ENCODE data around the gene OLIG1. TPM values are rescaled to one million over a fixed set of nuclear protein-coding genes. Genes with fewer than 3 reads are reported as not detected.

Gene OLIG1
- total RNA-seq, 4 donors from 2014 or later, result not detected

DNA sequence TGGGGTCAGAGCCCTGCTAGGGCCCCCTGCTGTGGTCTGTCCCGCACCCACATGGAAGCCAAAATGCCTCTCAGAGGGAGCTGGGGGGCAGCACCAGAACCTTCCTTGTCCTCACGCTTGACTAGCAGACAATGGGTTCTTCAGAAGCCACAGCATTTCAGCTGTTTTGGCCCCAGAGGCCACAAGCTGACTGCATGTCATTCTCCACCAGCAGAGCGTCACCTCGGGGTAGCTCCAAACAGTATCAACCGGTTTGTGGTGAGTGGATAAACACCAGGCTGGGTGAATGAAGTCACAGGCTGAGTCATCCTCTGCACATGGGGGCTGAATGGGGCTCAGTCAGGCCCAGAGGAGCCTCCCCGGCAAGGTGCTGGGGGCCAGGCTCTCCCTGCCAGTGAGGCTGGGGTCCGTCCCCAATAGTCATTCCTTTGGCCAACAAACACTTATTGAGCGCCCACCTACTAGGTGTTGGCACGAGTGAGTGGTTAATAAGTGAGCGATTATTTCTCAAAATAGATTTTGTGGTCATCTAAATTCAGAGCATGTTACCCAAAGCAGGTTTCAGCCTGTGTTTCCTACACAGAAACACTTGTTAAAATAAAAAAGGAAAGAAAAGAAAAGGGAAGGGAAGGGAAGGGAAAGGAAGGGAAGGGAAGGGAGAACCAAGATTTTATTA lies 9.1 kb downstream of the OLIG1 start:
- DNase-seq (ENCODE audit: extremely low spot score), result no peak
- no peaks in the 10 kb centered on the region for H3K9me3 ChIP-seq
- 64% methylated on average over 10 of the region's 10 CpGs for WGBS
- no peak for TF ChIP-seq POLR2AphosphoS5 (IDR thresholded peaks at IDR 0.05)
- no peak for TF ChIP-seq POLR2A (IDR thresholded peaks at IDR 0.05; ENCODE audit: low read depth)
- H3K4me1 ChIP-seq, result peaks cover 0 to 4% (median 0%) of the 10 kb centered on the region in 4 donors
- no peak overlapping the region for H3K27ac ChIP-seq (replicated peaks in 1 of 4)
- H3K36me3 ChIP-seq, result no peaks in the 10 kb centered on the region
- intact Hi-C loops (cut with DNase I), result no loop called here
- H3K27me3 ChIP-seq, result peaks cover 0 to 52% (median 2%) of the 10 kb centered on the region in 4 donors
- H3K4me3 ChIP-seq, result no peak overlapping the region

DNA sequence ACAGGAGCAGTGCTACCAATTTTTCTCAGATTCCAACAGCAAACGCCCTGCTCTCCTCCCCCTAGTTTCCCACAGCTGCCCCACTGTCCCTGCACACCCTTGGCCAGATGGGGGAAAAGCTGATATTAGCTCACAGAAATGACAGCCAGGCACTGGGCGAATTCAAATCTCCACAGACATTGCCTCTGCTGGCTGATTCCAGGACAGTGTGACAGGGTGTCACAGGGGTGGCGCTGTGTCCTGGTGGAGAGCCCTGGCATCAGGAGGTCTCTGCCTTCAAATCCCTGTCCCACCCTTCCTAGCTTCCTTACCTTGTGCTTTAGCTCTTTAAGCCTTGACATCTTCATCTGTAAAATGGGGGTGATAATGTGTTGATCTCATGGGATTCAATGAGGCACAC lies 10.4 kb downstream of the OLIG1 start:
- no peak overlapping the region for H3K4me3 ChIP-seq
- intact Hi-C loops (cut with DNase I), result no loop called here
- 82% methylated on average over 2 of the region's 3 CpGs for WGBS
- DNase-seq (ENCODE audit: extremely low spot score), result no peak
- H3K36me3 ChIP-seq, result no peaks in the 10 kb centered on the region
- no peak overlapping the region for H3K27ac ChIP-seq (replicated peaks in 1 of 4)
- peaks cover 0 to 40% (median 2%) of the 10 kb centered on the region in 4 donors for H3K27me3 ChIP-seq
- TF ChIP-seq POLR2AphosphoS5 (IDR thresholded peaks at IDR 0.05) (no peak), EP300 (IDR thresholded peaks at IDR 0.05) (no peak), POLR2A (IDR thresholded peaks at IDR 0.05; ENCODE audit: low read depth) (no peak)
- TF ChIP-seq, protein P1, sequence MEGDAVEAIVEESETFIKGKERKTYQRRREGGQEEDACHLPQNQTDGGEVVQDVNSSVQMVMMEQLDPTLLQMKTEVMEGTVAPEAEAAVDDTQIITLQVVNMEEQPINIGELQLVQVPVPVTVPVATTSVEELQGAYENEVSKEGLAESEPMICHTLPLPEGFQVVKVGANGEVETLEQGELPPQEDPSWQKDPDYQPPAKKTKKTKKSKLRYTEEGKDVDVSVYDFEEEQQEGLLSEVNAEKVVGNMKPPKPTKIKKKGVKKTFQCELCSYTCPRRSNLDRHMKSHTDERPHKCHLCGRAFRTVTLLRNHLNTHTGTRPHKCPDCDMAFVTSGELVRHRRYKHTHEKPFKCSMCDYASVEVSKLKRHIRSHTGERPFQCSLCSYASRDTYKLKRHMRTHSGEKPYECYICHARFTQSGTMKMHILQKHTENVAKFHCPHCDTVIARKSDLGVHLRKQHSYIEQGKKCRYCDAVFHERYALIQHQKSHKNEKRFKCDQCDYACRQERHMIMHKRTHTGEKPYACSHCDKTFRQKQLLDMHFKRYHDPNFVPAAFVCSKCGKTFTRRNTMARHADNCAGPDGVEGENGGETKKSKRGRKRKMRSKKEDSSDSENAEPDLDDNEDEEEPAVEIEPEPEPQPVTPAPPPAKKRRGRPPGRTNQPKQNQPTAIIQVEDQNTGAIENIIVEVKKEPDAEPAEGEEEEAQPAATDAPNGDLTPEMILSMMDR (IDR thresholded peaks at IDR 0.05), result no peak
- H3K4me1 ChIP-seq, result peaks cover 0 to 4% (median 0%) of the 10 kb centered on the region in 4 donors
- H3K9me3 ChIP-seq, result no peaks in the 10 kb centered on the region

DNA sequence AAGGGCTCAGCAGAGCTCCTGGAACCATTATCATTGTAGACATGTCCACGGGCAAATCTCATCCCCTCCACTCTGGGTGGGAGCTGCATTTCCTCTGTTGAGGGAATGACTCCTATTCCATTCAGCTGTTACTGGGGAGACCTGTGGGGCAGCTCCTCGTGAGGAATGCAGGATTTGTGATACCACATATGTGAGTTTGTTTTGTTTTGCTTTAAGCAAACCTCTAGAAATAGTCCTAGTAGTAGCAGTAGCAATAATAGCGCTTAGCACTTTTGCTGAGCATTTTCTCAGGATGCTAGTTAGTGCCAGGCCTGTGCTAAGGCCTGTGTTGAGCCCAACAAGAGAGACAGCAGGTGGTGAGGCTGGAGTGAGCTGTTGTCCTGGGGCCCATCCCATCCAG lies 10.8 kb downstream of the OLIG1 start:
- 69% methylated on average over 3 of the region's 3 CpGs for WGBS
- H3K9me3 ChIP-seq, result no peaks in the 10 kb centered on the region
- H3K27me3 ChIP-seq, result peaks cover 0 to 40% (median 2%) of the 10 kb centered on the region in 4 donors
- H3K4me1 ChIP-seq, result peaks cover 0 to 4% (median 0%) of the 10 kb centered on the region in 4 donors
- H3K27ac ChIP-seq (replicated peaks in 1 of 4), result no peak overlapping the region
- DNase-seq (ENCODE audit: extremely low spot score), result no peak
- no peak overlapping the region for H3K4me3 ChIP-seq
- intact Hi-C loops (cut with DNase I), result no loop called here
- H3K36me3 ChIP-seq, result no peaks in the 10 kb centered on the region
- TF ChIP-seq, protein P1 (IDR thresholded peaks at IDR 0.05), result no peak
- TF ChIP-seq POLR2A (IDR thresholded peaks at IDR 0.05; ENCODE audit: low read depth), result no peak

DNA sequence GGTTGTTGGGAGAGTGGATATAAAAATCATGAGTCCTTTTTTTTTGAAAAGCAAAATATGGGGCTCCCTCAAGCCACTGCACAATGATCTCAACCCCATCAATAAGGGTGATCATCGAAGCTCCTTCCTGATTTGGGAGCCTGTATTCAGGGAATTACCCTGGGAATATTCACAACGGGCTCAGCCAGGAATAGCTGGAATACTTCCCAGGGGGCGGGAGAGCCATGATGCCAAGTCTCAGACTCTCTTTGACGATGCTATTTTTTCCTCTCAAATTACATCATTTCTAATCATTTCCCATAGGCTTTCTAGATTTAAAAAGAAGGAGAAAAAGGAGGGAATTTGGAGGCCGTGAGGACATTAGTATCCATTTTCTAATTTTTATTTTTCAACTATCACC lies 18.4 kb downstream of the OLIG1 start:
- Histone ChIP-seq H3K4me3 (no peak overlapping the region), H3K36me3 (no peaks in the 10 kb centered on the region), H3K9me3 (no peaks in the 10 kb centered on the region), H3K27me3 (peaks cover 0 to 22% (median 0%) of the 10 kb centered on the region in 4 donors), H3K27ac (replicated peaks in 1 of 4) (no peak overlapping the region), H3K4me1 (peaks cover 0 to 5% (median 0%) of the 10 kb centered on the region in 4 donors)
- DNase-seq (ENCODE audit: extremely low spot score), result no peak
- TF ChIP-seq POLR2A (IDR thresholded peaks at IDR 0.05; ENCODE audit: low read depth), result no peak
- TF ChIP-seq POLR2AphosphoS5 (IDR thresholded peaks at IDR 0.05), result no peak
- TF ChIP-seq, protein P1 (IDR thresholded peaks at IDR 0.05), result no peak
- no peak for TF ChIP-seq EP300 (IDR thresholded peaks at IDR 0.05)
- intact Hi-C loops (cut with DNase I), result no loop called here
- WGBS, result 47% methylated on average over 5 of the region's 5 CpGs

DNA sequence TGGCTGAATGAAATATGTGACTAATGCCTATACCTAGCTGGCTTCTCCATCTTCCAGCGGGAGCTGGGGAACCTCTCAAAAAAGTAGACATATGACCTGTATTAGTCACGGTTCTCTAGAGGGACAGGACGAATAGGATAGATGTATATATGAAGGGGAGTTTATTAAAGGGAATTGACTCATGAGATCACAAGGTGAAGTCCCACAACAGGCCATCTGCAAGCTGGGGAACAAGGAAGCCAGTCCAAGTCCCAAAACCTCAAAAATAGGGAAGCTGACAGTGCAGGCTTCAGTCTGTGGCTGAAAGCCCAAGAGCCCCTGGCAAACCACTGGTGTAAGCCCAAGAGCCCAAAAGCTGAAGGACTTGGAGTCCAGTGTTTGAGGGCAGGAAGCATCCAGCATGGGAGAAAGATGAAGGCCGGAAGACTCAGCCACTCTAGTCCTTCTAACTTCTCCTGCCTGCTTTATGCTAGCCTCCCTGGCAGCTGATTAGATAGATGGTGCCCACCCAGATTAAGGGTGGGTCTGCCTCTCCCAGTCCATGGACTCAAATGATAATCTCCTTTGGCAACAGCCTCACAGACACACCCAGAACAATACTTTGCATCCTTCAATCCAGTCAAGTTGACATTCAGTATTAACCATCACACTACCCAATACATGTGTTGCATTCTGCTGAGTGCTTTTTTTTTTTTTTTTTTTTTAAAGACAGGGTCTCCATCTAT lies 19.6 kb downstream of the OLIG1 start:
- no peak overlapping the region for H3K27ac ChIP-seq (replicated peaks in 1 of 4)
- no peak for DNase-seq (ENCODE audit: extremely low spot score)
- intact Hi-C loops (cut with DNase I), result no loop called here
- TF ChIP-seq POLR2A (IDR thresholded peaks at IDR 0.05; ENCODE audit: low read depth), result no peak
- no peak for TF ChIP-seq EP300 (IDR thresholded peaks at IDR 0.05)
- TF ChIP-seq, protein P1 (IDR thresholded peaks at IDR 0.05), result no peak
- TF ChIP-seq POLR2AphosphoS5 (IDR thresholded peaks at IDR 0.05), result no peak
- peaks cover 0 to 5% (median 0%) of the 10 kb centered on the region in 4 donors for H3K4me1 ChIP-seq
- H3K4me3 ChIP-seq, result no peak overlapping the region
- no peaks in the 10 kb centered on the region for H3K36me3 ChIP-seq
- H3K9me3 ChIP-seq, result no peaks in the 10 kb centered on the region
- WGBS, result 68% methylated on average over 4 of the region's 4 CpGs
- peaks cover 0 to 22% (median 0%) of the 10 kb centered on the region in 4 donors for H3K27me3 ChIP-seq
